ENCODE measurements around the gene KCNN4. TPM values are rescaled to one million over a fixed set of nuclear protein-coding genes. Genes with fewer than 3 reads are reported as not detected.
A peak's percentile ranks its signal among the peaks of the same experiment; 100 is the strongest.

KCNN4 gene
- total RNA-seq, 1 experiment from 2014 or later: 29.7 TPM

GRCh38 chr19:43760941-43761340 is 19.8 kb downstream of the KCNN4 start:
- Histone ChIP-seq H3K4me1 (ENCODE audit: control insufficient read depth, insufficient read depth, low read length) (peaks cover 32% of the 10 kb centered on the region), H3K27me3 (ENCODE audit: control insufficient read depth, insufficient read depth, low read length) (no peaks in the 10 kb centered on the region), H3K4me3 (ENCODE audit: low read depth in 2 of 2, low read length in 2 of 2) (no peak overlapping the region), H3K36me3 (ENCODE audit: control insufficient read depth, insufficient read depth, low read length) (no peaks in the 10 kb centered on the region), H3K9me3 (ENCODE audit: control insufficient read depth, insufficient read depth, low read depth, low read length) (no peaks in the 10 kb centered on the region), H3K27ac (ENCODE audit: low read length) (no peak overlapping the region)
- no peak for TF ChIP-seq POLR2AphosphoS5 (IDR thresholded peaks at IDR 0.05; ENCODE audit: low read depth, low read length)
- no peak for TF ChIP-seq TCF7L2 (IDR thresholded peaks at IDR 0.05; ENCODE audit: low read depth, low read length)
- TF ChIP-seq, protein P1, sequence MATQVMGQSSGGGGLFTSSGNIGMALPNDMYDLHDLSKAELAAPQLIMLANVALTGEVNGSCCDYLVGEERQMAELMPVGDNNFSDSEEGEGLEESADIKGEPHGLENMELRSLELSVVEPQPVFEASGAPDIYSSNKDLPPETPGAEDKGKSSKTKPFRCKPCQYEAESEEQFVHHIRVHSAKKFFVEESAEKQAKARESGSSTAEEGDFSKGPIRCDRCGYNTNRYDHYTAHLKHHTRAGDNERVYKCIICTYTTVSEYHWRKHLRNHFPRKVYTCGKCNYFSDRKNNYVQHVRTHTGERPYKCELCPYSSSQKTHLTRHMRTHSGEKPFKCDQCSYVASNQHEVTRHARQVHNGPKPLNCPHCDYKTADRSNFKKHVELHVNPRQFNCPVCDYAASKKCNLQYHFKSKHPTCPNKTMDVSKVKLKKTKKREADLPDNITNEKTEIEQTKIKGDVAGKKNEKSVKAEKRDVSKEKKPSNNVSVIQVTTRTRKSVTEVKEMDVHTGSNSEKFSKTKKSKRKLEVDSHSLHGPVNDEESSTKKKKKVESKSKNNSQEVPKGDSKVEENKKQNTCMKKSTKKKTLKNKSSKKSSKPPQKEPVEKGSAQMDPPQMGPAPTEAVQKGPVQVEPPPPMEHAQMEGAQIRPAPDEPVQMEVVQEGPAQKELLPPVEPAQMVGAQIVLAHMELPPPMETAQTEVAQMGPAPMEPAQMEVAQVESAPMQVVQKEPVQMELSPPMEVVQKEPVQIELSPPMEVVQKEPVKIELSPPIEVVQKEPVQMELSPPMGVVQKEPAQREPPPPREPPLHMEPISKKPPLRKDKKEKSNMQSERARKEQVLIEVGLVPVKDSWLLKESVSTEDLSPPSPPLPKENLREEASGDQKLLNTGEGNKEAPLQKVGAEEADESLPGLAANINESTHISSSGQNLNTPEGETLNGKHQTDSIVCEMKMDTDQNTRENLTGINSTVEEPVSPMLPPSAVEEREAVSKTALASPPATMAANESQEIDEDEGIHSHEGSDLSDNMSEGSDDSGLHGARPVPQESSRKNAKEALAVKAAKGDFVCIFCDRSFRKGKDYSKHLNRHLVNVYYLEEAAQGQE (IDR thresholded peaks at IDR 0.05; ENCODE audit: insufficient read depth in 1 of 2, low read depth in 2 of 2, low read length in 1 of 2): no peak
- TF ChIP-seq SIN3A (IDR thresholded peaks at IDR 0.05; ENCODE audit: borderline replicate concordance, insufficient read depth, low read depth, low read length): no peak
- TF ChIP-seq, protein P2, sequence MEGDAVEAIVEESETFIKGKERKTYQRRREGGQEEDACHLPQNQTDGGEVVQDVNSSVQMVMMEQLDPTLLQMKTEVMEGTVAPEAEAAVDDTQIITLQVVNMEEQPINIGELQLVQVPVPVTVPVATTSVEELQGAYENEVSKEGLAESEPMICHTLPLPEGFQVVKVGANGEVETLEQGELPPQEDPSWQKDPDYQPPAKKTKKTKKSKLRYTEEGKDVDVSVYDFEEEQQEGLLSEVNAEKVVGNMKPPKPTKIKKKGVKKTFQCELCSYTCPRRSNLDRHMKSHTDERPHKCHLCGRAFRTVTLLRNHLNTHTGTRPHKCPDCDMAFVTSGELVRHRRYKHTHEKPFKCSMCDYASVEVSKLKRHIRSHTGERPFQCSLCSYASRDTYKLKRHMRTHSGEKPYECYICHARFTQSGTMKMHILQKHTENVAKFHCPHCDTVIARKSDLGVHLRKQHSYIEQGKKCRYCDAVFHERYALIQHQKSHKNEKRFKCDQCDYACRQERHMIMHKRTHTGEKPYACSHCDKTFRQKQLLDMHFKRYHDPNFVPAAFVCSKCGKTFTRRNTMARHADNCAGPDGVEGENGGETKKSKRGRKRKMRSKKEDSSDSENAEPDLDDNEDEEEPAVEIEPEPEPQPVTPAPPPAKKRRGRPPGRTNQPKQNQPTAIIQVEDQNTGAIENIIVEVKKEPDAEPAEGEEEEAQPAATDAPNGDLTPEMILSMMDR (IDR thresholded peaks at IDR 0.05): no peak
- in situ Hi-C loops (cut with HindIII; ENCODE audit: low pct_unique_long_range_greater_than_20kb, low sequenced_read_pairs) (no loop called here), intact Hi-C loops (cut with micrococcal nuclease; ENCODE audit: unreplicated experiment) (no loop called here)
- no TSS peak for BruUV-seq (replicated peaks)
- POLR2A ChIA-PET: interaction anchor here (0.6 kb wide), 1 partner anchor 141 kb away, joined by 5 read pairs; no protein-coding TSS in a partner anchor
- ATAC-seq: no peak
- no peak for DNase-seq (ENCODE audit: low read depth, low spot score)
- CTCF ChIA-PET: no interaction called here

DNA sequence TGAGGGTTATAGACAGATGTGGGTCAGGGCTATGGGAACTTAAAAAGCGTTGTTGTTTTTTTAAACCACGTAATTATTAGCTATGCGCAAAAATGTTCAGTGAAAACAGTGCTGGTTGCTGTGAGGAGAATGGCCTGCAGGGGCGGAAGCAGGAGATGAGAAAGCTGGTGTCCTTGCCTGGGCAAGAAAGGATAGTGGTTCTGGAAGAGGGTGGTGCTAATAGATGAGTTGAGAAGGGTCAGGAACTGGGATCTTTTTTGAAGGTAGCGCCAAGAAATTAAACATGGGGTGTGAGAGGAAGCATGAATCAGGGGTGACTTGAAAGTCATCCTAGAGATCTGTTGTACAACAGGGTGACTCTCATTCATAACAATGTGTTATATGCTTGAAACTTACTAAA is 21.3 kb downstream of the KCNN4 start:
- intact Hi-C loops (cut with micrococcal nuclease; ENCODE audit: unreplicated experiment): no loop called here
- ATAC-seq (no peak; the same call in 1 of the 2 replicates), DNase-seq (ENCODE audit: low read depth, low spot score) (no peak)
- Histone ChIP-seq H3K4me1 (ENCODE audit: control insufficient read depth, insufficient read depth, low read length) (peaks cover 21% of the 10 kb centered on the region), H3K27me3 (ENCODE audit: control insufficient read depth, insufficient read depth, low read length) (no peaks in the 10 kb centered on the region), H3K9me3 (ENCODE audit: control insufficient read depth, insufficient read depth, low read depth, low read length) (no peaks in the 10 kb centered on the region), H3K36me3 (ENCODE audit: control insufficient read depth, insufficient read depth, low read length) (no peaks in the 10 kb centered on the region; the same call in 1 of the 2 replicates), H3K4me3 (ENCODE audit: low read depth in 2 of 2, low read length in 2 of 2) (no peak overlapping the region), H3K27ac (ENCODE audit: low read length) (peak overlapping the region; percentile 67)
- ChIA-PET POLR2A (no interaction called here), CTCF (interaction anchor here (0.7 to 0.8 kb wide), 2 partner anchors 31 to 1003 kb away, joined by 3 read pairs; no protein-coding TSS in a partner anchor)
- in situ Hi-C loops (cut with HindIII; ENCODE audit: low pct_unique_long_range_greater_than_20kb, low sequenced_read_pairs): no loop called here
- no peak for TF ChIP-seq TCF7L2 (IDR thresholded peaks at IDR 0.05; ENCODE audit: low read depth, low read length)
- TF ChIP-seq POLR2AphosphoS5 (IDR thresholded peaks at IDR 0.05; ENCODE audit: low read depth, low read length): no peak
- TF ChIP-seq SIN3A (IDR thresholded peaks at IDR 0.05; ENCODE audit: borderline replicate concordance, insufficient read depth, low read depth, low read length): no peak
- TF ChIP-seq, protein P1 (IDR thresholded peaks at IDR 0.05; ENCODE audit: insufficient read depth in 1 of 2, low read depth in 2 of 2, low read length in 1 of 2): no peak
- TF ChIP-seq, protein P2 (IDR thresholded peaks at IDR 0.05): no peak; the same call in none of the 2 replicates
- no TSS peak for BruUV-seq (replicated peaks)
